Breast epithelium (tissue), 3 donors: ENCODE measurements around the gene OR5L2.
"Not testable (repeated sequence)": the region's sequence is repeated elsewhere in the genome, so short reads cannot be mapped to it uniquely, and the experiment has no call there.

Experiments used
- POLR2A ChIP-seq: fragments of 450-650 bp; IDR thresholded peaks from one replicate; pipeline ENCODE4 v1.6.1; 2016; ENCODE audit warnings: antibody characterized with exemption, mild to moderate bottlenecking, moderate library complexity
- TF ChIP-seq, protein P1 (sequence below), 3 donors: fragments of 450-650 bp; IDR thresholded peaks; one replicate each; pipeline ENCODE4 v1.5.1; 2016 to 2017; ENCODE audit warnings: antibody characterized with exemption in 3 of 3, mild to moderate bottlenecking in 3 of 3, moderate library complexity in 3 of 3

DNA sequence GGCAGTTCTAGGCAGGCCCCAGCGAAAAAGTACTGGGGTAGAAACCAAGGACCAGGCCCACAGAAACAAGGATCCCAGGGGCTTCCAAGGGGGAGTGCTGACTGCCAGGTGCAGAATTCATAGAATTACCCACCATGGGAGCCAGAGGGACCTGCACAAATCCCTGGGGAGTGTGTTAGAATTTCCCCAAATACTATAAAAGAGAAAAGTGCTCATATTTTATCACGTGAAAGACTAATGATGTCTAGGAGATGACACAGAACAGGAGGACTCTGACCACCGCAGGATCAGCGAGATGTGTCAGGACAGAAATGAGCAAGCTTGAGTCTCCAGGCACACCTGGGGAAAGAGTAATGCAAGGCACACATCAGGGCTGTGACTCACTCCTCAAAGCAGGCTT is 40.3 kb downstream of the OR5L2 start:
- TF ChIP-seq, protein P1, sequence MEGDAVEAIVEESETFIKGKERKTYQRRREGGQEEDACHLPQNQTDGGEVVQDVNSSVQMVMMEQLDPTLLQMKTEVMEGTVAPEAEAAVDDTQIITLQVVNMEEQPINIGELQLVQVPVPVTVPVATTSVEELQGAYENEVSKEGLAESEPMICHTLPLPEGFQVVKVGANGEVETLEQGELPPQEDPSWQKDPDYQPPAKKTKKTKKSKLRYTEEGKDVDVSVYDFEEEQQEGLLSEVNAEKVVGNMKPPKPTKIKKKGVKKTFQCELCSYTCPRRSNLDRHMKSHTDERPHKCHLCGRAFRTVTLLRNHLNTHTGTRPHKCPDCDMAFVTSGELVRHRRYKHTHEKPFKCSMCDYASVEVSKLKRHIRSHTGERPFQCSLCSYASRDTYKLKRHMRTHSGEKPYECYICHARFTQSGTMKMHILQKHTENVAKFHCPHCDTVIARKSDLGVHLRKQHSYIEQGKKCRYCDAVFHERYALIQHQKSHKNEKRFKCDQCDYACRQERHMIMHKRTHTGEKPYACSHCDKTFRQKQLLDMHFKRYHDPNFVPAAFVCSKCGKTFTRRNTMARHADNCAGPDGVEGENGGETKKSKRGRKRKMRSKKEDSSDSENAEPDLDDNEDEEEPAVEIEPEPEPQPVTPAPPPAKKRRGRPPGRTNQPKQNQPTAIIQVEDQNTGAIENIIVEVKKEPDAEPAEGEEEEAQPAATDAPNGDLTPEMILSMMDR (IDR thresholded peaks at IDR 0.05), result not testable (repeated sequence)
- TF ChIP-seq POLR2A, result not testable (repeated sequence)
